Ascending aorta (tissue), 2 donors: ENCODE data around the gene DEDD. TPM values are rescaled to one million over a fixed set of nuclear protein-coding genes. Genes with fewer than 3 reads are reported as not detected.

Experiments used
- DNase-seq, 2 donors: peaks; one replicate each; pipeline ENCODE4 v3.0.0-alpha.2; 2019; ENCODE audit warnings: low spot score in 2 of 2
- H3K27ac ChIP-seq, 2 donors: fragments of 200-600 bp; sonication (generic); one replicate each; pipeline ENCODE4 v1.5.1; 2016 to 2017; ENCODE audit warnings: mild to moderate bottlenecking in 1 of 2
- H3K27me3 ChIP-seq: fragments of 200-600 bp; sonication (generic); one replicate; pipeline ENCODE4 v1.5.1; 2017
- H3K36me3 ChIP-seq, 2 donors: fragments of 200-600 bp; sonication (generic); one replicate each; pipeline ENCODE4 v1.5.1; 2016
- H3K4me1 ChIP-seq, 2 donors: fragments of 200-600 bp; sonication (generic); one replicate each; pipeline ENCODE4 v1.5.1; 2016 to 2017; ENCODE audit warnings: mild to moderate bottlenecking in 1 of 2
- H3K4me3 ChIP-seq, 2 donors: fragments of 200-600 bp; sonication (generic); one replicate each; pipeline ENCODE4 v1.5.1; 2016 to 2017; ENCODE audit warnings: mild to moderate bottlenecking in 1 of 2
- H3K9me3 ChIP-seq, 2 donors: fragments of 200-600 bp; sonication (generic); one replicate each; pipeline ENCODE4 v1.5.1; 2016
- CTCF ChIP-seq, 3 experiments: fragments of 200-600 bp in 2 of 3; fragments of 450-650 bp in 1 of 3; sonication (generic) in 2 of 3; IDR thresholded peaks; one replicate each; pipeline ENCODE4 v1.5.1; 2016 to 2019; ENCODE audit warnings: antibody characterized with exemption in 3 of 3, mild to moderate bottlenecking in 1 of 3, moderate library complexity in 1 of 3
- intact Hi-C: fragments of 100-400 bp; cut with DNase I; formaldehyde crosslinking; loops from one replicate; pipeline ENCODE4 v1.15.1; 2023
- total RNA-seq: library from RNA; depleted of rRNA; stranded (reverse); fragments of >200 nt; gene quantifications from one replicate; pipeline ENCODE4 v1.1.0, GENCODE V29; 2016

DEDD gene
- total RNA-seq, 1 donor from 2014 or later: 27.8 TPM

GRCh38 chr1:161081519-161081918, 50.9 kb downstream of the DEDD start:
- H3K27ac ChIP-seq: no peak overlapping the region
- H3K4me1 ChIP-seq: no peaks in the 10 kb centered on the region
- no peak overlapping the region for H3K4me3 ChIP-seq
- intact Hi-C loops: no loop called here
- no peaks in the 10 kb centered on the region for H3K27me3 ChIP-seq
- no peak for DNase-seq
- H3K36me3 ChIP-seq: no peaks in the 10 kb centered on the region
- no peak for TF ChIP-seq CTCF (IDR thresholded peaks at IDR 0.05)
- no peaks in the 10 kb centered on the region for H3K9me3 ChIP-seq

GRCh38 chr1:161080441-161081405, 51.7 kb downstream of the DEDD start:
- TF ChIP-seq CTCF (IDR thresholded peaks at IDR 0.05): no peak
- no peaks in the 10 kb centered on the region for H3K4me1 ChIP-seq
- no peak overlapping the region for H3K27ac ChIP-seq
- H3K27me3 ChIP-seq: no peaks in the 10 kb centered on the region
- H3K9me3 ChIP-seq: no peaks in the 10 kb centered on the region
- intact Hi-C loops: no loop called here
- no peak overlapping the region for H3K4me3 ChIP-seq
- no peaks in the 10 kb centered on the region for H3K36me3 ChIP-seq
- DNase-seq: no peak

GRCh38 chr1:161079436-161080110, 52.9 kb downstream of the DEDD start:
- H3K27me3 ChIP-seq: no peaks in the 10 kb centered on the region
- H3K27ac ChIP-seq: no peak overlapping the region
- no peak for TF ChIP-seq CTCF (IDR thresholded peaks at IDR 0.05)
- no peaks in the 10 kb centered on the region for H3K4me1 ChIP-seq
- no peaks in the 10 kb centered on the region for H3K36me3 ChIP-seq
- H3K4me3 ChIP-seq: no peak overlapping the region
- intact Hi-C loops: no loop called here
- H3K9me3 ChIP-seq: no peaks in the 10 kb centered on the region
- no peak for DNase-seq

GRCh38 chr1:161077426-161077825, 55.0 kb downstream of the DEDD start:
- H3K27ac ChIP-seq: no peak overlapping the region
- no peak overlapping the region for H3K4me3 ChIP-seq
- H3K27me3 ChIP-seq: no peaks in the 10 kb centered on the region
- intact Hi-C loops: no loop called here
- no peak for DNase-seq
- H3K4me1 ChIP-seq: no peaks in the 10 kb centered on the region
- no peak for TF ChIP-seq CTCF (IDR thresholded peaks at IDR 0.05)
- no peaks in the 10 kb centered on the region for H3K9me3 ChIP-seq
- H3K36me3 ChIP-seq: no peaks in the 10 kb centered on the region

GRCh38 chr1:161076410-161076809, 56.1 kb downstream of the DEDD start:
- Histone ChIP-seq H3K4me1 (no peaks in the 10 kb centered on the region), H3K27me3 (no peaks in the 10 kb centered on the region), H3K27ac (no peak overlapping the region), H3K9me3 (no peaks in the 10 kb centered on the region), H3K4me3 (no peak overlapping the region), H3K36me3 (no peaks in the 10 kb centered on the region)
- no peak for DNase-seq
- no peak for TF ChIP-seq CTCF (IDR thresholded peaks at IDR 0.05)
- intact Hi-C loops: no loop called here
